MCF 10A (cell line): Measurements from ENCODE around the gene ARF1. TPM values are rescaled to one million over a fixed set of nuclear protein-coding genes. Genes with fewer than 3 reads are reported as not detected.

ENCODE experiments used
- BruUV-seq: library from RNA; stranded (reverse); fragments of 400-500 nt; replicated peaks from 2 replicates; lab custom pipeline; 2021; lab: Mats Ljungman, UMichigan
- CTCF ChIA-PET: fragments of 300-600 bp; sonication (Branson Sonifier 250); formaldehyde crosslinking; extraction: SDS; loops from one replicate; lab custom pipeline; 2021; ENCODE audit warnings: antibody characterized with exemption, inconsistent platforms; lab: Yijun Ruan, JAX
- POLR2A ChIA-PET: fragments of 300-600, 350-650 bp; sonication (Branson Sonifier 250); formaldehyde crosslinking; extraction: SDS; loops from one replicate; lab custom pipeline; 2020; ENCODE audit warnings: antibody characterized with exemption, inconsistent platforms; lab: Yijun Ruan, JAX
- DNase-seq: peaks from one replicate; pipeline ENCODE4 v3.0.0-alpha.2; 2018; ENCODE audit not compliant: unreplicated experiment
- H3K27ac Mint-ChIP-seq: one replicate; pipeline ENCODE4 v1.8.0; 2022; ENCODE audit warnings: mild to moderate bottlenecking, low read depth, mixed read lengths; ENCODE audit not compliant: unreplicated experiment
- H3K27me3 Mint-ChIP-seq: one replicate; pipeline ENCODE4 v1.8.0; 2022; ENCODE audit warnings: mixed read lengths; ENCODE audit not compliant: insufficient read depth, unreplicated experiment
- H3K36me3 Mint-ChIP-seq: one replicate; pipeline ENCODE4 v1.8.0; 2022; ENCODE audit warnings: mild to moderate bottlenecking, moderate library complexity, mixed read lengths; ENCODE audit not compliant: insufficient read depth, unreplicated experiment
- H3K4me1 Mint-ChIP-seq: one replicate; pipeline ENCODE4 v1.8.0; 2022; ENCODE audit warnings: mixed read lengths; ENCODE audit not compliant: insufficient read depth, unreplicated experiment
- H3K4me3 Mint-ChIP-seq: one replicate; pipeline ENCODE4 v1.8.0; 2022; ENCODE audit warnings: mild to moderate bottlenecking, moderate library complexity, mixed read lengths; ENCODE audit not compliant: unreplicated experiment
- H3K9me3 Mint-ChIP-seq: one replicate; pipeline ENCODE4 v1.8.0; 2022; ENCODE audit warnings: mixed read lengths; ENCODE audit not compliant: unreplicated experiment
- CTCF ChIP-seq: fragments of 200-600 bp; IDR thresholded peaks from one replicate; pipeline ENCODE4 v1.8.0; 2022; ENCODE audit warnings: antibody characterized with exemption, mild to moderate bottlenecking; ENCODE audit not compliant: unreplicated experiment
- intact Hi-C: fragments of 100-400 bp; cut with micrococcal nuclease; formaldehyde crosslinking; loops from 2 replicates; pipeline ENCODE4 v1.14.1; 2022
- total RNA-seq: library from RNA; stranded (reverse); gene quantifications from 2 replicates; pipeline ENCODE4 v1.2.3, GENCODE V29; 2022

ARF1 gene
- total RNA-seq, 1 experiment from 2014 or later, result 870 TPM

GRCh38 chr1:228134591-228134990 is 52.1 kb downstream of the ARF1 start:
- no TSS peak for BruUV-seq
- H3K9me3 Mint-ChIP-seq, result no peaks in the 10 kb centered on the region
- H3K4me1 Mint-ChIP-seq, result peaks cover 10% of the 10 kb centered on the region
- no peaks in the 10 kb centered on the region for H3K36me3 Mint-ChIP-seq
- intact Hi-C loops, result no loop called here
- no peak for TF ChIP-seq CTCF
- no peak overlapping the region for H3K27ac Mint-ChIP-seq
- POLR2A ChIA-PET, result interaction anchor here (0.6 to 1.6 kb wide), 3 partner anchors 25 to 408 kb away, joined by 3 to 8 read pairs (median 4); partner anchors contain the start of gene IBA57
- CTCF ChIA-PET, result interaction anchor here (0.7 to 1.3 kb wide), 2 partner anchors 130 to 373 kb away, joined by 3 to 4 read pairs; no protein-coding TSS in a partner anchor
- H3K27me3 Mint-ChIP-seq, result peaks cover 30% of the 10 kb centered on the region
- H3K4me3 Mint-ChIP-seq, result no peak overlapping the region
- DNase-seq, result no peak

DNA sequence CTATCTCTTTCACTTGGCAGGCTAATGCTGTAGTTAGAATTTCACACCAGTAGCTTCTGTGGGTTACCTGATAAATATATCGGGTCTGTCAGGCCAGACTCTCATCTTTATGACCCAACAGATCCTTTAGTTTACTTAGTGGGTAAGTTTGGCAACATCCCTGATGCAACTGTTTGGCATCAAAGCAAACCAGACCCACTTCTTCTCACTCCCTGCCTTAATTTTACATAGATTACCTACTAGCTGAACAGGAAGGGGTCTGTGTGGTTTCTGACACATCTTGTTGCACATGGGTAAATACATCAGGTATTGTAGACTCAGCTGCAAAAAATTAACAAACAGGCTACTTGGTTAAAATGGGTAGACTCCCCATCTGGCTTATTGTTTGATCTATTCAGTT is 54.4 kb downstream of the ARF1 start:
- Mint-ChIP-seq H3K4me1 (peaks cover under 1% of the 10 kb centered on the region), H3K27me3 (peaks cover 30% of the 10 kb centered on the region), H3K9me3 (no peaks in the 10 kb centered on the region), H3K36me3 (peaks cover 7% of the 10 kb centered on the region), H3K4me3 (no peak overlapping the region), H3K27ac (no peak overlapping the region)
- POLR2A ChIA-PET, result interaction anchor here (0.6 to 9.7 kb wide), 6 partner anchors 27 to 742 kb away, joined by 3 to 318 read pairs (median 4); partner anchors contain the start of genes ARF1, IBA57, MRPL55 and RNF187
- BruUV-seq, result no TSS peak
- intact Hi-C loops, result no loop called here
- no peak for TF ChIP-seq CTCF
- CTCF ChIA-PET, result interaction anchor here (1.0 to 2.0 kb wide), 6 partner anchors 28 to 378 kb away, joined by 3 to 10 read pairs (median 4); no protein-coding TSS in a partner anchor
- DNase-seq, result no peak

GRCh38 chr1:228139406-228139930 is 57.0 kb downstream of the ARF1 start:
- Mint-ChIP-seq H3K4me3 (peak overlapping the region; percentile 99), H3K36me3 (peaks cover 25% of the 10 kb centered on the region), H3K9me3 (no peaks in the 10 kb centered on the region), H3K27me3 (peaks cover 30% of the 10 kb centered on the region), H3K4me1 (peaks cover 25% of the 10 kb centered on the region), H3K27ac (peak overlapping the region; percentile 95)
- no peak for DNase-seq
- TSS peak; percentile 69 for BruUV-seq
- POLR2A ChIA-PET, result interaction anchor here (0.6 to 9.7 kb wide), 14 partner anchors 8 to 727 kb away, joined by 3 to 318 read pairs (median 8); partner anchors contain the start of genes ARF1, GJC2, IBA57 and MRPL55
- CTCF ChIA-PET, result interaction anchor here (0.7 to 7.3 kb wide), 6 partner anchors 8 to 378 kb away, joined by 3 to 72 read pairs (median 4); partner anchors contain the start of gene IBA57
- intact Hi-C loops, result no loop called here
- TF ChIP-seq CTCF, result no peak
